GM12874 (cell line): ENCODE results near the gene CLIP4.

Experiments used
- CTCF ChIP-seq: IDR thresholded peaks from 2 replicates; pipeline ENCODE4 v1.5.1; 2011; ENCODE audit warnings: low read depth, mild to moderate bottlenecking, control low read depth, low read length, moderate library complexity; ENCODE audit not compliant: insufficient read depth

Gene CLIP4

GRCh38 chr2:29124504-29124903 lies 9.3 kb downstream of the CLIP4 start:
- no peak for TF ChIP-seq CTCF

GRCh38 chr2:29129586-29130281 lies 14.5 kb downstream of the CLIP4 start:
- TF ChIP-seq CTCF = no peak

GRCh38 chr2:29130295-29130694 lies 15.1 kb downstream of the CLIP4 start:
- no peak for TF ChIP-seq CTCF

GRCh38 chr2:29134933-29135332 lies 19.7 kb downstream of the CLIP4 start:
- no peak for TF ChIP-seq CTCF

- TF ChIP-seq CTCF = no peak
Measured at GRCh38 chr2:29139152-29139551, 23.9 kb downstream of the CLIP4 start.

GRCh38 chr2:29139731-29140130 lies 24.5 kb downstream of the CLIP4 start:
- no peak for TF ChIP-seq CTCF

GRCh38 chr2:29143657-29144056 lies 28.4 kb downstream of the CLIP4 start:
- no peak for TF ChIP-seq CTCF
